ENCODE data around the gene NRSN1.

Gene NRSN1

GRCh38 chr6:24125980-24126379 lies at the start of gene NRSN1:
NRSN1 (plus strand) TSS chr6:24126215; CDS start chr6:24134328, 8,113 bp downstream.
- no peak for DNase-seq (ENCODE audit: low spot score)

GRCh38 chr6:24078200-24078599 lies 47.8 kb upstream of the NRSN1 start:
- DNase-seq (ENCODE audit: low spot score) = peak; percentile 50

GRCh38 chr6:24079076-24079475 lies 46.9 kb upstream of the NRSN1 start:
- no peak for DNase-seq (ENCODE audit: low spot score)

- no peak for DNase-seq (ENCODE audit: low spot score)
Observed at GRCh38 chr6:24080711-24081110, 45.3 kb upstream of the NRSN1 start.

GRCh38 chr6:24089736-24090135 lies 36.3 kb upstream of the NRSN1 start:
- DNase-seq (ENCODE audit: low spot score) = no peak

- DNase-seq (ENCODE audit: low spot score) = no peak
Observed at GRCh38 chr6:24092407-24092806, 33.6 kb upstream of the NRSN1 start.

- DNase-seq (ENCODE audit: low spot score) = no peak
Observed at GRCh38 chr6:24093381-24093780, 32.6 kb upstream of the NRSN1 start.

- DNase-seq (ENCODE audit: low spot score) = no peak
Observed at GRCh38 chr6:24099181-24099580, 26.8 kb upstream of the NRSN1 start.

GRCh38 chr6:24100024-24100769 lies 25.8 kb upstream of the NRSN1 start:
- no peak for DNase-seq (ENCODE audit: low spot score)

GRCh38 chr6:24100770-24101155 lies 25.3 kb upstream of the NRSN1 start:
- DNase-seq (ENCODE audit: low spot score) = no peak

GRCh38 chr6:24105191-24105590 lies 20.8 kb upstream of the NRSN1 start:
- DNase-seq (ENCODE audit: low spot score) = no peak

- no peak for DNase-seq (ENCODE audit: low spot score)
Observed at GRCh38 chr6:24106291-24106690, 19.7 kb upstream of the NRSN1 start.

- no peak for DNase-seq (ENCODE audit: low spot score)
Observed at GRCh38 chr6:24107294-24107693, 18.7 kb upstream of the NRSN1 start.

GRCh38 chr6:24108056-24108455 lies 18.0 kb upstream of the NRSN1 start:
- DNase-seq (ENCODE audit: low spot score) = no peak

GRCh38 chr6:24110417-24110816 lies 15.6 kb upstream of the NRSN1 start:
- no peak for DNase-seq (ENCODE audit: low spot score)

- DNase-seq (ENCODE audit: low spot score) = no peak
Observed at GRCh38 chr6:24113891-24114290, 12.1 kb upstream of the NRSN1 start.

GRCh38 chr6:24117021-24117420 lies 9.0 kb upstream of the NRSN1 start:
- DNase-seq (ENCODE audit: low spot score) = peak; percentile 65

GRCh38 chr6:24122139-24122538 lies 3.9 kb upstream of the NRSN1 start:
- no peak for DNase-seq (ENCODE audit: low spot score)

GRCh38 chr6:24126586-24127192 lies 674 bp downstream of the NRSN1 start:
- DNase-seq (ENCODE audit: low spot score) = peak; percentile 69

GRCh38 chr6:24127316-24127715 lies 1.3 kb downstream of the NRSN1 start:
- DNase-seq (ENCODE audit: low spot score) = no peak

- no peak for DNase-seq (ENCODE audit: low spot score)
Observed at GRCh38 chr6:24131751-24132150, 5.7 kb downstream of the NRSN1 start.

GRCh38 chr6:24139080-24139479 lies 13.1 kb downstream of the NRSN1 start:
- no peak for DNase-seq (ENCODE audit: low spot score)

GRCh38 chr6:24139639-24140038 lies 13.6 kb downstream of the NRSN1 start:
- no peak for DNase-seq (ENCODE audit: low spot score)

GRCh38 chr6:24140591-24140990 lies 14.6 kb downstream of the NRSN1 start:
- DNase-seq (ENCODE audit: low spot score) = no peak

Data from RKO (cell line).